HG02870 (cell line): ENCODE data around the gene ADAM8.
A peak's percentile ranks its signal among the peaks of the same experiment; 100 is the strongest.

Source experiments
- ATAC-seq: cut with Tn5 transposase; IDR thresholded peaks from one replicate; pipeline ENCODE4 v1.9.1; 2021; ENCODE audit warnings: mild to moderate bottlenecking, moderate library complexity; ENCODE audit not compliant: unreplicated experiment

The ADAM8 gene

GRCh38 chr10:133282846-133283390 is 6.2 kb upstream of the ADAM8 start:
- no peak for ATAC-seq

GRCh38 chr10:133281628-133282372 is 5.1 kb upstream of the ADAM8 start:
- no peak for ATAC-seq

DNA sequence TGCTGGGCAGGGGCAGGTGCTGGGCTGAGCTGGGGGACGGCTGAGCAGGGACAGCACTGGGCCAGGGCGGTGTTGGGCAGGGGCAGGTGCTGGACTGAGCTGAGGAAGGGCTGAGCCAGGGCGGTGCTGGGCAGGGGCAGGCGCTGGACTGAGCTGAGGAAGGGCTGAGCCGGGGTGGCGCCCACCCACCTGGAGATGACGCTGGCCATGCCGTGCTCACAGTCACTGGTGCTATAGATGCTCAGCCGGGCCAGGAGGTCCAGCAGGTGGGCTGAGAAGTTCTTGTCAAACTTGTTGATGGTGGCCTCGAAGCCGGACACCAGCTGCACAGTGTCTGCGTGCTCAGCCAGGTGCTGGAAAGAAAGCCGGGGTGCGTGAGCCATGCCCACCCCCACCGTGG is 4.4 kb upstream of the ADAM8 start:
- ATAC-seq: no peak

DNA sequence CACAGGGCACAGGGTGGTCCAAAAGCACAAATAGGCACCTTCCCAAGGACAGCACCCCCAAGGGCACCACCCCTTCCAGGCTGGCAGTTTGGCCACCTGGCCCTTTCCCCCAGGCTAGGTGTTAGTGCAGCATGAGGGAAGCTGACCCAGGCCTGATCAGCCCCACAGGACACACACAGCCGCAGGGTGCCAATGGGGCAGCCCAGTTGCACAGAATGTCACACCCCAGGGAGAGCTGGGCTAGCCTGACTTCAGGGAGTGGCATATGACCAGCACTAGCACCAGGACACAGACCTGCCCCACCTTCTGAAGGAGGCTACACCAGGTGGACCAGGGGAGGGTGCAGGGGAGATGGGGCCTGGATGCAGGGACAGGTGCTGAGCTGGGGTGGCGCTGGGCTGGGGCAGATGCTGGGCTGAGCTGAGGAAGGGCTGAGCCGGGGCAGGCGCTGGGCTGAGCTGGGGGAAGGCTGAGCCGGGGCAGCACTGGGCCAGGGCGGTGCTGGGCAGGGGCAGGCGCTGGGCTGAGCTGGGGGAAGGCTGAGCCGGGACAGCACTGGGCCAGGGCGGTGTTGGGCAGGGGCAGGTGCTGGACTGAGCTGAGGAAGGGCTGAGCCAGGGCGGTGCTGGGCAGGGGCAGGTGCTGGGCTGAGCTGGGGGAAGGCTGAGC is 3.9 kb upstream of the ADAM8 start:
- no peak for ATAC-seq

GRCh38 chr10:133279326-133280226 is 2.9 kb upstream of the ADAM8 start:
- no peak for ATAC-seq

DNA sequence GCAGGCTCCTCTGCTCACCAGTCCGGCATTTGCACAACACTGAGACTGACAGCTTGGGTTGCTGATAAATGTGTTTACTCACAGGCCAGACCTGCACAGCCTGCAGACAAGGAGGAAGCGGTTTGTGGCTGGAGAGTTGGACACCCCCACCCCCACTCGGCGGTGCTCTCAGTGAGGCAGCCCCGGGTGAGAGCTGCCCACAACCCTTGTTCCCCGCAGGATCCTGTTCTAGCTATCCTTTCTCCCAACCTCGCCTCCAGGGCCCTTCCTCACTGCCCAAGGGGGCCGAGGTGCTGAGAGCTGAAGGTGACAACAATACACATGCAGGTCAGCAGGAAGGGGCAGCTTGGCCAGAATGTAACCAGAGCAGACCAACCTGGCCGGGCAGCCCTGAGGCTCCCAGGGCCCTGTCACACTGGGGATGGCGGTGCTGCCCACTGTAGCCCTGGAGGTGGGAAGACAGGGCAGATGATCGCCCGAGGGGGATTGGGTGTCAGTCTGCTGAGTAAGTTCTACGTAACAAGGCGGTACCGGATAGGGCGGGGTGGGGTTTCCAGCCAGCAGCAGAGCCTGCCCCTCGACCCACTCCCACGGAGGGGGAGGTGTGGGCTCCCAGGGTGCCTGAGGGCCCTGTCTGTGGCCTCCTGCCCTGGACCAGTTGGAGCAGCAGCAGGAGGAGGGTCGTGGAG is 2.1 kb upstream of the ADAM8 start:
- peak; percentile 30 for ATAC-seq

DNA sequence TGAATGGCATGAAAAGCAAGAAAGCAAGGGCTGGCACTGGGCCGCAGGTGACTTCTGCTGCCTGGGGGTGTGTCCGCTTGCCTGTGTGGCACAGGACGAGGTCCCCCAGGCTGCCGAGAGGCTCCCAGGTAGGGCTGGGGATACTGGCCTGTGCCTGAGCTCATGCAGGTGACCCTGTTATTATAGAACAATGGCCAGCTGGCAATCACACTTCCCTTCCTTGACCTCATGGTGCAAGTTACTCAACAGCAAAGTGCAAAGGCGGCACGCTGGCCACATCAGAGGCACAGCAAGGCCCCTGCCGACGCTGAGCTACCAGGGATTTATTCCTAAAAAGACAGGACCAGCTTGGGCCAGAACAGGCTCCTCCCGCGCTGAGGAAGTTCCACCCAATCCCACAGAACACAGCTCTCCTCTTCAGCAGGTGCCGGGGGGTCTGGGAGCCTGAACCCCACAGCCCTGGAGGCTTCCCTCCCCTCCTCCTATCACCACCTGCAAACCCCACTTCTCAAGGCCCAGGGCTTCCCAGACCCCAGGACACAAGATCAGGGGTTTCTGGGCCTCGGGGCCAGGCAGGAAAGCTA is 1.4 kb upstream of the ADAM8 start:
- no peak for ATAC-seq

- ATAC-seq: no peak
Observed at GRCh38 chr10:133277277-133277992, 767 bp upstream of the ADAM8 start.

GRCh38 chr10:133276100-133276434 is 601 bp downstream of the ADAM8 start:
- ATAC-seq: no peak

GRCh38 chr10:133275684-133276092 is 980 bp downstream of the ADAM8 start:
- peak; percentile 24 for ATAC-seq

- peak; percentile 46 for ATAC-seq
Observed at GRCh38 chr10:133274751-133275683, 1.7 kb downstream of the ADAM8 start.

- ATAC-seq: no peak
Observed at GRCh38 chr10:133273534-133274143, 3.0 kb downstream of the ADAM8 start.

DNA sequence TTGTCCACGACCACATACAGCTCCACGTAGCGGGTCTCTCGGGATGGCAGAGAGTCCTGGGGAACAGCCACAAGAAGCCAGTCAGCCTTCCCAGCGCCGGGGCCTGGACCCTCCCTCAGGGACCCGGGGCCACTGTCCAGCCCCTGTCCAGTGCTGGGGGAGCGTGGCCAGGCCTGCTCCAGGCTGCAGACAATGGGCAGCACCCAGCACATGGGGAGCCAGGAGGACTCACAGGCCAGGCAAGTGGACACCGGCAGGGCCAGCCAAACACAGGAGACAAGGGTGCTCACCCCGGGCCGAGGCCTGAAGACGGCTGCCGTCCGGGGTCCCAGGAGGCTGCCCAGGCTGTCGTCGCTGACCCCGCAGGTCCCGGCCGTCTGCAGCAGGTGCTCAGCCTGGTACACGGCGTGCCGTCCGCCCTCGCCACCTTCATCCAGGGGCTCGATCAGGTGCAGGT is 3.7 kb downstream of the ADAM8 start:
- no peak for ATAC-seq

- no peak for ATAC-seq
Observed at GRCh38 chr10:133272301-133272963, 4.2 kb downstream of the ADAM8 start.

DNA sequence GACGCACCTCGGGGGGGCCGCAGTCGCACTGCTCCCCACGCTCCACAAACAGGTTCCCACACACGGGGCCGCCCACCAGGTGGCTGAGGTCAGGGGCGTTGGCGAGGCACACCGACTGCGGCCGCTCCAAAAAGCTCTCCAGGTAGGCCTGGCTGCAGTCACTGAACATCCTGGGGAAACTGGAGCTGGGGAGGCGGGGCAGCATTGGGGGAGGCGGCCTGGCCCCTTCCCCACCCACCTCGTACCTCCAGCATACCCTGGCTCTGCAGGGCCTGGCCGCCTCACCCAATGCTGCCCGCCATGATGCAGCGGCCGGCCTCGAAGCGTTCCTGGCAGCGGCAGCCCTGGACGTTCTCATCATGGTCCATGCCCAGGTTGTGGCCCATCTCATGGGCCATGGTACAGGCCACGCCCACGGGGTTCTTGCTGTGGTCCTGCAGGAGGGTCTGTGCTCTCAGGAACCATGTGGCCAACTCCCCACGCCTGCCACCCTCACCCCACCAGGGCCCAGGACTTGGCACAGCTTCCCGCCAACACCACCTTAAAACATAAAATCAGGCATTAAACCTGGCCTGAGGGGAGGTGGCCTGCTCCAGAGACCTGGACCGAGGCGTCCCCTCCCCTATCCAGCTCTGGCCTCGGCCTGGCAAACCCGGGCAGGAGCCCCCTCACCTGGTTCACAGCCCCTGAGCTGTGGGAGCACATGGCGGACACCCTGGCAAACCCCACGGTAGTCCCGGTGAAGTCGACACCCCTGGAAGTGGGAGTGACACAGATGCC is 5.0 kb downstream of the ADAM8 start:
- no peak for ATAC-seq

DNA sequence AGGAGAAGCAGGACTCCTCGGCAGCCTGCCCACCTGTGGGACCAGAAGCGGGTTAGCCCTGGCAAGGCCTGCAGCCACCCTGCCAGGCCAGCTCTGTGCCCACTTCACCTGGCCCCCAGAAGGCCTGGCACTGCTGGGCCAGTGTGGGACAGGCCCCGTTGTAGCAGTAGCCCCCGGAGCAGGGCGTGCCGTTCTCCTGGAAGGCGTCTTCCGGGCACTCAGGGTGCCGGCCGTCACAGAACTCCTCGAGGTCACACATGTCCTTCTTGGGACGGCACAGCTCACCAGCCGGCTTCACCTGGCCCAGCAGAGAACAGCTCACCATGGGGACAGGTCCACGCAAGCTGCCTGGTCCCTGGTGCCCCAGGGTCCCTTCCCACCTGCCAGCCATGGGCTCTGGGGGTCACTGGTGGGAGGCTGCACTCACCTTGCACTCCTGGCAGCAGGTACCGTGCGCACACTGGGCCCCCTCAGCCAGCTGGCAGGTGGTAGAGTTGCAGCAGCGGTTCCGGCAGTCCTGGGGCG is 5.8 kb downstream of the ADAM8 start:
- ATAC-seq: no peak

DNA sequence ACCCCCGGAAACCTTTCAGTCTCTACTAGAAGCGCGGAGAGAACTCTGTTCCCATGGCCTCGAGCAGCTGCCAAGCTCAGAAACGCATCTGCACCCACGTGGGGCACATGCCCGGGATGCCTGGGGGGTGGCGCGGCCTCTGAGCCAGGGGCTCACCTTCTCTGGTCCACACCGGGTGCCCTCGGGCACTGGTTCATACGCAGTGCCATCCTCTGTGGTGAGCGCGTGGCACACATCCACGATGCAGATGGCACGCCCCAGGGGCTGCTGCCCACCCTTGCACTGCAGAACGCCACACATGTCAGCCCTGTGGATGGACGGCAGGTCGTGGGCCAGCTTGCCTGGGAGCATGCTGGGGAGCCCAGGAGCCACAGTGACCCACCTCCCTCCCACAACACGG is 6.5 kb downstream of the ADAM8 start:
- no peak for ATAC-seq
